ENCODE measurements around the gene LCAT. TPM values are rescaled to one million over a fixed set of nuclear protein-coding genes. Genes with fewer than 3 reads are reported as not detected.

Gene LCAT
- total RNA-seq, 1 experiment from 2014 or later, result 11.7 TPM

- peak; percentile 91 for DNase-seq (ENCODE audit: low read depth)
These were observed 33.8 kb downstream of the LCAT start for GRCh38 chr16:67910158-67910557.

- no peak for DNase-seq (ENCODE audit: low read depth)
These were observed 34.7 kb downstream of the LCAT start for GRCh38 chr16:67909056-67909742.

GRCh38 chr16:67907397-67908180 is 36.3 kb downstream of the LCAT start:
- no peak for DNase-seq (ENCODE audit: low read depth)

- peak; percentile 74 for DNase-seq (ENCODE audit: low read depth)
These were observed 41.1 kb downstream of the LCAT start for GRCh38 chr16:67902831-67903230.

- DNase-seq (ENCODE audit: low read depth), result no peak
These were observed 42.2 kb downstream of the LCAT start for GRCh38 chr16:67901734-67902133.

DNA sequence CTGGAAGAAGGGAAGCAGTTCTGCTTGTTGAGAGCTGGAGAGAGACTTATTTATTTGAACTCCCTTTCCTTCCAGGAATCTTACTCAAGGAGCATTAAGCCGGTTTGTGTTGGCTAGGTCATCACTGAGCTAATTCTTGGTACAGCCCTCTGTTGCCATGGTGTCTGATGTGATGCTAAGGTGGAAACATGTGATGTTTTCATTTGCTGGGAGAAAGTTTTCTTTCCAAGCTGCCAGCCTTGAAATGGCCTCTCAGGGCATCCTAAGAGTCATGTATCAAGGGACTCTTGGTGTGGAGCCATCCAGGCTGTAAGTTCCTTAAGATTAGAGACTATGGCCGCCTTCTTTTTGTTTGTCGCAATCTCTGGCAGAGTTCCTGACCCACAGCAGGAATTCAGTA is 46.7 kb downstream of the LCAT start:
- DNase-seq (ENCODE audit: low read depth), result no peak

DNA sequence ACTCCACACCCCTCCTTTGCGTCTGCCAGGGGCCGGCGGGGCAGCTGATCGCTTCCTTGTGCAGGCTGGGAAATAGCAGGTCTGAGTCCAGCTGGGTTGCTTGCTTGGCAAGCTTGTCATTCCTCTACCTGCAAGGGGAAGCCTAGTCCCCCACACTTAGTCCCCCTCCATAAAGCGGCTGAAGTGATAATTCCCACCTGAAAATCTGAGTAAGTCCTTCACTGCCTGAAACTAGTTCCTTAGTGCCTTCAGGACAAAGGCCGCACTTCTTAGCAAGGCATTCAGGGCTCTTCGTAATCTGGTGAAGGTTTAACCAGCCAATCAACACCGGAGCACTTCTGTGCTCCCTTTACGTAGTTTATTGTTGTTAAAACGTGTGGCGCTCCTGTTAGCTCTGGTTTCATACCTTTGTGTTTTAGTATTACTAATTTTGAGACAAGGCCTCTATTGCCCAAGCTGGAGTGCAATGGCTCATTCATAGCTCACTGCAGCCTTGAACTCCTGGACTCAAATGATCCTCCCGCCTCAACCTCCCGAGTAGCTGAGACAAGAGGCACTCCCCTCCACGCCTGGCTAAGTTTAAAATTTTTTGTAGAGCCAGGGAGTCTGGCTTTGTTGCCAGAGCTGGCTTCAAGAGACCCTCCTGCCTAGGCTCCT is 50.0 kb downstream of the LCAT start:
- no peak for DNase-seq (ENCODE audit: low read depth)

GRCh38 chr16:67892899-67893742 is 50.8 kb downstream of the LCAT start, which contains the start of gene PSKH1:
Gene PSKH1 (plus strand): TSS chr16:67893254. CDS start chr16:67908750, 15,496 bp downstream.
- peak; percentile 93 for DNase-seq (ENCODE audit: low read depth)

DNA sequence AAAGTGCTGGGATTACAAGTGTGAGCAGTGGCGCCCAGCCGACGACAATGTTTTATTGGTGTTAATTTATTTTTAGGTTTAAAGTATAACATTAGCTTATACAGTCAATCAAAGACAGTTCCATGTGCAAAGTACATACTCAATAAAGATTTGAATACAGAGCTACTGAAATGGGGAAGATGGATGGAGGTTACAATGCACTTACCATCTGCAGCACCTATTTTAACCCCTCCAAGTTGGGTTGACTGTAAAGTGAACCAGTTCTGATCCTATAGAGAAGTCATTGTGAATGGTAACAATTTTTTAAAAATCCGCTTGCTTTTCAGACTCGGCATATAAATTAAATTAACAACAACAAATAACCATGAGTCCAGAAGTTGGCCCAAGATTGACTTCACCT is 51.5 kb downstream of the LCAT start:
- DNase-seq (ENCODE audit: low read depth), result no peak

Other genes starting within 250 kb of the LCAT start
- gene GFOD2, start 224.8 kb downstream of the LCAT start, total RNA-seq (2014; rRNA removed), result 15.9 and 17.4 TPM in 2 replicates
- 3.8 and 4.5 TPM in 2 replicates for gene RANBP10, start 137.6 kb downstream of the LCAT start, total RNA-seq (2014; rRNA removed)
- gene TSNAXIP1, start 137.2 kb downstream of the LCAT start, total RNA-seq (2014; rRNA removed), result 0.77 and 1.6 TPM in 2 replicates
- 61.6 and 65.5 TPM in 2 replicates for gene THAP11, start 101.8 kb downstream of the LCAT start, total RNA-seq (2014; rRNA removed)
- 86.3 and 142 TPM in 2 replicates for gene NUTF2, start 97.2 kb downstream of the LCAT start, total RNA-seq (2014; rRNA removed)
- 52.6 and 55.5 TPM in 2 replicates for gene CENPT, start 96.4 kb downstream of the LCAT start, total RNA-seq (2014; rRNA removed)
- 59.2 and 67.7 TPM in 2 replicates for gene EDC4, start 71.1 kb downstream of the LCAT start, total RNA-seq (2014; rRNA removed)
- not detected in 2 replicates for gene NRN1L, start 59.2 kb downstream of the LCAT start, total RNA-seq (2014; rRNA removed)
- 9.0 and 10.3 TPM in 2 replicates for gene PSKH1, start 50.9 kb downstream of the LCAT start, total RNA-seq (2014; rRNA removed)
- gene CTRL, start 12.3 kb downstream of the LCAT start, total RNA-seq (2014; rRNA removed), result 0.71 and 2.6 TPM in 2 replicates
- 37.6 and 38.1 TPM in 2 replicates for gene PSMB10, start 7.3 kb downstream of the LCAT start, total RNA-seq (2014; rRNA removed)
- 61.7 and 62.6 TPM in 2 replicates for gene SLC12A4, start 24.5 kb upstream of the LCAT start, total RNA-seq (2014; rRNA removed)
- not detected in 2 replicates for gene DPEP3, start 36.4 kb upstream of the LCAT start, total RNA-seq (2014; rRNA removed)
- gene DPEP2, start 55.4 kb upstream of the LCAT start, total RNA-seq (2014; rRNA removed), result not detected in 2 replicates
- not detected in 2 replicates for gene DPEP2NB, start 71.8 kb upstream of the LCAT start, total RNA-seq (2014; rRNA removed)
- gene DDX28, start 79.1 kb upstream of the LCAT start, total RNA-seq (2014; rRNA removed), result 10.5 and 13.4 TPM in 2 replicates
- gene DUS2, start 79.2 kb upstream of the LCAT start, total RNA-seq (2014; rRNA removed), result 18.3 and 20.1 TPM in 2 replicates
- 22.3 and 26.5 TPM in 2 replicates for gene NFATC3, start 141.2 kb upstream of the LCAT start, total RNA-seq (2014; rRNA removed)